ENCODE measurements around the gene MCM6. TPM values are rescaled to one million over a fixed set of nuclear protein-coding genes. Genes with fewer than 3 reads are reported as not detected.
"Not testable (repeated sequence)": the region's sequence is repeated elsewhere in the genome, so short reads cannot be mapped to it uniquely, and the experiment has no call there.

Gene MCM6
- total and polyA plus RNA-seq, 2 experiments from 2014 or later = 74.7 to 133 TPM

GRCh38 chr2:135812907-135813511, 63.2 kb downstream of the MCM6 start:
- no peaks in the 10 kb centered on the region for H3K4me1 ChIP-seq (ENCODE audit: insufficient read depth)
- H4K20me1 ChIP-seq (replicated peaks; ENCODE audit: insufficient read depth) = no peaks in the 10 kb centered on the region
- Mint-ChIP-seq H3K9me3 (peaks cover 4% of the 10 kb centered on the region; the same call in 1 of the 3 replicates), H3K36me3 (ENCODE audit: low read depth) (no peaks in the 10 kb centered on the region), H3K4me1 (no peaks in the 10 kb centered on the region), H3K27ac (no peak overlapping the region), H3K4me3 (no peak overlapping the region), H3K27me3 (ENCODE audit: insufficient read depth, low read depth, poor library complexity) (peaks cover 3% of the 10 kb centered on the region)
- DNase-seq (ENCODE audit: low spot score) = no peak
- no peak overlapping the region for H3K4me2 ChIP-seq
- H3K36me3 ChIP-seq (ENCODE audit: insufficient read depth) = no peaks in the 10 kb centered on the region
- H2AFZ ChIP-seq = no peak overlapping the region
- no peak for ATAC-seq
- H3F3A ChIP-seq (replicated peaks; ENCODE audit: low read depth) = no peaks in the 10 kb centered on the region
- H3K27ac ChIP-seq (ENCODE audit: low read depth) = no peak overlapping the region
- no peak for TF ChIP-seq CREB1 (CRISPR knock-in tag; IDR thresholded peaks at IDR 0.05; ENCODE audit: low read depth)
- no peak for TF ChIP-seq NANOG (IDR thresholded peaks at IDR 0.05; ENCODE audit: borderline replicate concordance)
- no peak for TF ChIP-seq REST (IDR thresholded peaks at IDR 0.05; ENCODE audit: unreplicated experiment)
- no peak for TF ChIP-seq ZNF331 (CRISPR knock-in tag; IDR thresholded peaks at IDR 0.05; ENCODE audit: low read depth)
- TF ChIP-seq ZNF114 (CRISPR knock-in tag; IDR thresholded peaks at IDR 0.05) = no peak
- no peak for TF ChIP-seq JUNB (IDR thresholded peaks at IDR 0.05; ENCODE audit: unreplicated experiment)
- no peak for TF ChIP-seq EZH2phosphoT487 (IDR thresholded peaks at IDR 0.05; ENCODE audit: unreplicated experiment)
- no peak for TF ChIP-seq ZNF462 (CRISPR knock-in tag; IDR thresholded peaks at IDR 0.05)
- TF ChIP-seq CTCF (conservative IDR thresholded peaks at IDR 0.05; ENCODE audit: low read depth in 2 of 2) = no peak
- H3K79me2 ChIP-seq (replicated peaks; ENCODE audit: insufficient read depth) = no peaks in the 10 kb centered on the region
- no peaks in the 10 kb centered on the region for H3K27me3 ChIP-seq (ENCODE audit: insufficient read depth)
- H3K9me2 ChIP-seq (ENCODE audit: insufficient read depth) = no peaks in the 10 kb centered on the region
- no peak overlapping the region for H3K4me3 ChIP-seq

- not testable (repeated sequence) for H3K27ac ChIP-seq (ENCODE audit: low read depth); H3K4me2 ChIP-seq; H3K4me1 Mint-ChIP-seq; H3K4me3 ChIP-seq; DNase-seq (ENCODE audit: low spot score); H3K4me1 ChIP-seq (ENCODE audit: insufficient read depth); H3K9me2 ChIP-seq (ENCODE audit: insufficient read depth); H3K27ac Mint-ChIP-seq; H3K36me3 Mint-ChIP-seq (ENCODE audit: low read depth); H3K4me3 Mint-ChIP-seq; H4K20me1 ChIP-seq (replicated peaks; ENCODE audit: insufficient read depth); H3K27me3 Mint-ChIP-seq (ENCODE audit: insufficient read depth, low read depth, poor library complexity); H3F3A ChIP-seq (replicated peaks; ENCODE audit: low read depth); H3K27me3 ChIP-seq (ENCODE audit: insufficient read depth); H2AFZ ChIP-seq; H3K36me3 ChIP-seq (ENCODE audit: insufficient read depth); H3K79me2 ChIP-seq (replicated peaks; ENCODE audit: insufficient read depth); H3K9me3 Mint-ChIP-seq; ATAC-seq
Observed at GRCh38 chr2:135807874-135808273, 68.4 kb downstream of the MCM6 start.
